Activated CD4-positive, alpha-beta T cell treated with anti-CD3 and anti-CD28 coated beads for 1 hour (primary cell): ENCODE measurements around the gene TACR2.
A peak's percentile ranks its signal among the peaks of the same experiment; 100 is the strongest.

Experiments used
- DNase-seq: peaks from one replicate; pipeline ENCODE4 v3.0.0-alpha.2; 2020

TACR2 gene

GRCh38 chr10:69418052-69418752 is 1.5 kb upstream of the TACR2 start:
- no peak for DNase-seq

- DNase-seq, result no peak
Measured at GRCh38 chr10:69417542-69417941, 824 bp upstream of the TACR2 start.

- DNase-seq, result no peak
Measured at GRCh38 chr10:69415951-69416350, 767 bp downstream of the TACR2 start.

- no peak for DNase-seq
Measured at GRCh38 chr10:69415049-69415448, 1.7 kb downstream of the TACR2 start.

- DNase-seq, result no peak
Measured at GRCh38 chr10:69414036-69415018, 2.4 kb downstream of the TACR2 start.

- no peak for DNase-seq
Measured at GRCh38 chr10:69413221-69413865, 3.4 kb downstream of the TACR2 start.

- no peak for DNase-seq
Measured at GRCh38 chr10:69412232-69412790, 4.4 kb downstream of the TACR2 start.

- DNase-seq, result no peak
Measured at GRCh38 chr10:69411476-69411875, 5.2 kb downstream of the TACR2 start.

GRCh38 chr10:69410487-69410886 is 6.2 kb downstream of the TACR2 start:
- DNase-seq, result no peak

GRCh38 chr10:69409968-69410367 is 6.8 kb downstream of the TACR2 start:
- no peak for DNase-seq

- no peak for DNase-seq
Measured at GRCh38 chr10:69409176-69409495, 7.6 kb downstream of the TACR2 start.

GRCh38 chr10:69408318-69409175 is 8.2 kb downstream of the TACR2 start:
- peak; percentile 82 for DNase-seq

- no peak for DNase-seq
Measured at GRCh38 chr10:69407621-69408301, 9.0 kb downstream of the TACR2 start.

- no peak for DNase-seq
Measured at GRCh38 chr10:69406816-69407580, 9.7 kb downstream of the TACR2 start.

GRCh38 chr10:69406302-69406811 is 10.4 kb downstream of the TACR2 start:
- DNase-seq, result no peak

GRCh38 chr10:69405221-69405620 is 11.5 kb downstream of the TACR2 start:
- DNase-seq, result no peak

- no peak for DNase-seq
Measured at GRCh38 chr10:69404786-69405185, 11.9 kb downstream of the TACR2 start.

GRCh38 chr10:69403519-69403918 is 13.2 kb downstream of the TACR2 start:
- no peak for DNase-seq

GRCh38 chr10:69403066-69403465 is 13.7 kb downstream of the TACR2 start:
- no peak for DNase-seq

- DNase-seq, result no peak
Measured at GRCh38 chr10:69402386-69402785, 14.3 kb downstream of the TACR2 start.

GRCh38 chr10:69401416-69401815 is 15.3 kb downstream of the TACR2 start:
- no peak for DNase-seq
